GM10248 (cell line): ENCODE measurements around the gene CCDC167.

Source experiments
- CTCF ChIA-PET: fragments of 300-600 bp; sonication (Branson Sonifier 250); formaldehyde crosslinking; extraction: SDS; loops from one replicate; lab custom pipeline; 2021; ENCODE audit warnings: antibody characterized with exemption; lab: Yijun Ruan, JAX
- POLR2A ChIA-PET: fragments of 350-650 bp; sonication (Branson Sonifier 250); formaldehyde crosslinking; extraction: SDS; loops from one replicate; lab custom pipeline; 2020; ENCODE audit warnings: antibody characterized with exemption; lab: Yijun Ruan, JAX
- DNase-seq: peaks from one replicate; pipeline ENCODE4 v3.0.0; 2012; ENCODE audit errors: extremely low spot score
- TF ChIP-seq, protein P1 (sequence below): IDR thresholded peaks from 2 replicates; pipeline ENCODE4 v1.5.1; 2012; ENCODE audit warnings: mild to moderate bottlenecking, low read depth; ENCODE audit errors: extremely low read depth, missing control alignments, control extremely low read depth

Gene CCDC167

GRCh38 chr6:37480951-37481534, 18.6 kb downstream of the CCDC167 start:
- CTCF ChIA-PET = interaction anchor here (0.7 to 2.4 kb wide), 4 partner anchors 10 to 85 kb away, joined by 3 to 10 read pairs (median 6); no protein-coding TSS in a partner anchor
- DNase-seq = no peak
- POLR2A ChIA-PET = no interaction called here
- TF ChIP-seq, protein P1, sequence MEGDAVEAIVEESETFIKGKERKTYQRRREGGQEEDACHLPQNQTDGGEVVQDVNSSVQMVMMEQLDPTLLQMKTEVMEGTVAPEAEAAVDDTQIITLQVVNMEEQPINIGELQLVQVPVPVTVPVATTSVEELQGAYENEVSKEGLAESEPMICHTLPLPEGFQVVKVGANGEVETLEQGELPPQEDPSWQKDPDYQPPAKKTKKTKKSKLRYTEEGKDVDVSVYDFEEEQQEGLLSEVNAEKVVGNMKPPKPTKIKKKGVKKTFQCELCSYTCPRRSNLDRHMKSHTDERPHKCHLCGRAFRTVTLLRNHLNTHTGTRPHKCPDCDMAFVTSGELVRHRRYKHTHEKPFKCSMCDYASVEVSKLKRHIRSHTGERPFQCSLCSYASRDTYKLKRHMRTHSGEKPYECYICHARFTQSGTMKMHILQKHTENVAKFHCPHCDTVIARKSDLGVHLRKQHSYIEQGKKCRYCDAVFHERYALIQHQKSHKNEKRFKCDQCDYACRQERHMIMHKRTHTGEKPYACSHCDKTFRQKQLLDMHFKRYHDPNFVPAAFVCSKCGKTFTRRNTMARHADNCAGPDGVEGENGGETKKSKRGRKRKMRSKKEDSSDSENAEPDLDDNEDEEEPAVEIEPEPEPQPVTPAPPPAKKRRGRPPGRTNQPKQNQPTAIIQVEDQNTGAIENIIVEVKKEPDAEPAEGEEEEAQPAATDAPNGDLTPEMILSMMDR = no peak

GRCh38 chr6:37480118-37480736, 19.5 kb downstream of the CCDC167 start:
- CTCF ChIA-PET = interaction anchor here (1.5 to 2.4 kb wide), 4 partner anchors 10 to 1014 kb away, joined by 4 to 10 read pairs (median 6); no protein-coding TSS in a partner anchor
- TF ChIP-seq, protein P1 = no peak
- DNase-seq = no peak
- POLR2A ChIA-PET = interaction anchor here (0.5 kb wide), 1 partner anchor 73 kb away, joined by 3 read pairs; no protein-coding TSS in a partner anchor

GRCh38 chr6:37479266-37479854, 20.3 kb downstream of the CCDC167 start:
- ChIA-PET POLR2A (interaction anchor here (0.5 kb wide), 1 partner anchor 74 kb away, joined by 3 read pairs; no protein-coding TSS in a partner anchor), CTCF (interaction anchor here (0.9 to 1.9 kb wide), 5 partner anchors 9 to 1015 kb away, joined by 3 to 6 read pairs (median 4); no protein-coding TSS in a partner anchor)
- DNase-seq = no peak
- TF ChIP-seq, protein P1 = no peak

DNA sequence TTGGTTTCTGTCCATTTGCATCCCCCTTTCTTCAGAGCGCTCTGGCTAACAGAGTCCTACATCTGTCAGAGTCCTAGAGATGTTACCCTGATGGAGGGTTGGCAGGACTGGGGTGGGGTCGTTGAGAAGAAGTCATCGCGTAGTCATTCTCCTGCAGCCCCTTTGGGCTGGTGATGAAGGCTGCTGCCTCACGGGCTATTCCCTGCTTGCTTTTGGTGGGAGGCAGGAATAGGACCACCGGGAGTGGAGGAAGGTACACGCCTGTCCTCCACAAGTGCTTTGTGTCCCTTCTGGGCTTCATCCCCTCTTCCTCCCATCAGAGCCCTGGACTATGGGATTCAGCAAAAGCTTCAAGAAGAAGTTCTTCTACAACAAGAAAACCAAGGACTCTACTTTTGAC, 20.9 kb downstream of the CCDC167 start:
- DNase-seq = no peak
- CTCF ChIA-PET = interaction anchor here (0.9 to 1.9 kb wide), 4 partner anchors 9 to 97 kb away, joined by 3 to 6 read pairs (median 4); no protein-coding TSS in a partner anchor
- TF ChIP-seq, protein P1 = no peak
- POLR2A ChIA-PET = no interaction called here

- ChIA-PET CTCF (interaction anchor here (0.6 to 1.9 kb wide), 4 partner anchors 26 to 96 kb away, joined by 3 to 6 read pairs (median 4); no protein-coding TSS in a partner anchor), POLR2A (no interaction called here)
- DNase-seq = no peak
- TF ChIP-seq, protein P1 = no peak
Observed at GRCh38 chr6:37477656-37478435, 21.8 kb downstream of the CCDC167 start.
